Gastroesophageal sphincter (tissue), 3 donors: ENCODE measurements around the gene LRRN4CL.

Experiments
- EP300 ChIP-seq: sonication (generic); formaldehyde crosslinking; IDR thresholded peaks from one replicate; pipeline ENCODE4 v1.6.1; 2017; ENCODE audit warnings: antibody characterized with exemption, mild to moderate bottlenecking
- POLR2A ChIP-seq, 2 donors: fragments of 450-650 bp; IDR thresholded peaks; one replicate each; pipeline ENCODE4 v1.6.1; 2017; ENCODE audit warnings: antibody characterized with exemption in 2 of 2, mild to moderate bottlenecking in 2 of 2, moderate library complexity in 1 of 2
- POLR2AphosphoS5 ChIP-seq: sonication (generic); formaldehyde crosslinking; IDR thresholded peaks from one replicate; pipeline ENCODE4 v1.6.1; 2017; ENCODE audit warnings: antibody characterized with exemption
- TF ChIP-seq, protein P1 (sequence below), 4 experiments: fragments of 200-600 bp in 2 of 4; fragments of 450-650 bp in 2 of 4; sonication (generic) in 1 of 4; IDR thresholded peaks; one replicate each; pipeline ENCODE4 v1.5.1; 2017 to 2019; ENCODE audit warnings: antibody characterized with exemption in 4 of 4, mild to moderate bottlenecking in 2 of 4, moderate library complexity in 2 of 4

DNA sequence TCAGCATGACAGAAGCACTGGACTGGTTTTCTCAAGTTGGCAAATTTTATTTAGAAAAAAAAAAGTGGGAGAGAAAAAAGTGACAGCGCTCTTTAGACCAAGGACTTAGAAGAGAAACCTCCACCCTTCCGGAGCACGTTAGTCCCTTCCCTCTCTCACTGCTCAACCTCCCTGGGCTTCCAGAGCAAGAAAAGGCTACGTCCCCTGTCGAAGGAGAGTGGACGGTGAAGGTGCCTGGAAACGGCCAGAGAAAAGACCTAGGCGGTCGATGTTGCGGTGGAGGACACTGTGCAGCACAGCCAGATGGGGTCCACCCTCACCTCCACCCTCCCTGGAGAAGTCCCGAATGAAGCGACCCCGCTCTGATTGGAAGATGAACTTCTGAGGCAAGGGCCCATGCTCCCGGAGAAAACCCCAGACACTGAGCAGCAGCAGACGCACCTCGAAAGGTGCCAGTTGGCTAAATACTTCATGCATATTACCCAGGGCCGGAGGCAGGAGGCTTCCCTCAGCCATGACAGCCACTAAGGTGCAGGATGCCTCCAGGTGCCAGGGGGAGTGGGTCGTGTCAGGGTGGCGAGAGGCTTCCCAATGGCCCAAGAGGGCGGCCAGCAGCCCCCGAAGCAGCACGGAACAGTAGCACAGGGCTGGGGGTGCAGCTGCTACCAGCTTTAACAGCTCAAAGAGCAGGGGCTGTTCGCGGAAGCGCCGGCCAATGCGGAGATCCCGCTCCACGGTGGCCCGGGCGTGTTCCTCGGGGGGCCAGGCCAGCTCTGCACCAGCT lies 42.3 kb downstream of the LRRN4CL start:
- TF ChIP-seq, protein P1, sequence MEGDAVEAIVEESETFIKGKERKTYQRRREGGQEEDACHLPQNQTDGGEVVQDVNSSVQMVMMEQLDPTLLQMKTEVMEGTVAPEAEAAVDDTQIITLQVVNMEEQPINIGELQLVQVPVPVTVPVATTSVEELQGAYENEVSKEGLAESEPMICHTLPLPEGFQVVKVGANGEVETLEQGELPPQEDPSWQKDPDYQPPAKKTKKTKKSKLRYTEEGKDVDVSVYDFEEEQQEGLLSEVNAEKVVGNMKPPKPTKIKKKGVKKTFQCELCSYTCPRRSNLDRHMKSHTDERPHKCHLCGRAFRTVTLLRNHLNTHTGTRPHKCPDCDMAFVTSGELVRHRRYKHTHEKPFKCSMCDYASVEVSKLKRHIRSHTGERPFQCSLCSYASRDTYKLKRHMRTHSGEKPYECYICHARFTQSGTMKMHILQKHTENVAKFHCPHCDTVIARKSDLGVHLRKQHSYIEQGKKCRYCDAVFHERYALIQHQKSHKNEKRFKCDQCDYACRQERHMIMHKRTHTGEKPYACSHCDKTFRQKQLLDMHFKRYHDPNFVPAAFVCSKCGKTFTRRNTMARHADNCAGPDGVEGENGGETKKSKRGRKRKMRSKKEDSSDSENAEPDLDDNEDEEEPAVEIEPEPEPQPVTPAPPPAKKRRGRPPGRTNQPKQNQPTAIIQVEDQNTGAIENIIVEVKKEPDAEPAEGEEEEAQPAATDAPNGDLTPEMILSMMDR (IDR thresholded peaks at IDR 0.05) = no peak
- no peak for TF ChIP-seq EP300
- TF ChIP-seq POLR2AphosphoS5 = no peak
- no peak for TF ChIP-seq POLR2A (IDR thresholded peaks at IDR 0.05)
